GM18505 (cell line): ENCODE results near the gene EHMT2.

Source experiments
- ATAC-seq: cut with Tn5 transposase; IDR thresholded peaks from one replicate; pipeline ENCODE4 v1.9.1; 2021; ENCODE audit not compliant: unreplicated experiment
- POLR2A ChIP-seq: IDR thresholded peaks from 4 replicates; pipeline ENCODE4 v1.6.1; 2011; ENCODE audit warnings: borderline replicate concordance; ENCODE audit not compliant: insufficient read depth, insufficient read length; ENCODE audit errors: extremely low read depth

The EHMT2 gene

DNA sequence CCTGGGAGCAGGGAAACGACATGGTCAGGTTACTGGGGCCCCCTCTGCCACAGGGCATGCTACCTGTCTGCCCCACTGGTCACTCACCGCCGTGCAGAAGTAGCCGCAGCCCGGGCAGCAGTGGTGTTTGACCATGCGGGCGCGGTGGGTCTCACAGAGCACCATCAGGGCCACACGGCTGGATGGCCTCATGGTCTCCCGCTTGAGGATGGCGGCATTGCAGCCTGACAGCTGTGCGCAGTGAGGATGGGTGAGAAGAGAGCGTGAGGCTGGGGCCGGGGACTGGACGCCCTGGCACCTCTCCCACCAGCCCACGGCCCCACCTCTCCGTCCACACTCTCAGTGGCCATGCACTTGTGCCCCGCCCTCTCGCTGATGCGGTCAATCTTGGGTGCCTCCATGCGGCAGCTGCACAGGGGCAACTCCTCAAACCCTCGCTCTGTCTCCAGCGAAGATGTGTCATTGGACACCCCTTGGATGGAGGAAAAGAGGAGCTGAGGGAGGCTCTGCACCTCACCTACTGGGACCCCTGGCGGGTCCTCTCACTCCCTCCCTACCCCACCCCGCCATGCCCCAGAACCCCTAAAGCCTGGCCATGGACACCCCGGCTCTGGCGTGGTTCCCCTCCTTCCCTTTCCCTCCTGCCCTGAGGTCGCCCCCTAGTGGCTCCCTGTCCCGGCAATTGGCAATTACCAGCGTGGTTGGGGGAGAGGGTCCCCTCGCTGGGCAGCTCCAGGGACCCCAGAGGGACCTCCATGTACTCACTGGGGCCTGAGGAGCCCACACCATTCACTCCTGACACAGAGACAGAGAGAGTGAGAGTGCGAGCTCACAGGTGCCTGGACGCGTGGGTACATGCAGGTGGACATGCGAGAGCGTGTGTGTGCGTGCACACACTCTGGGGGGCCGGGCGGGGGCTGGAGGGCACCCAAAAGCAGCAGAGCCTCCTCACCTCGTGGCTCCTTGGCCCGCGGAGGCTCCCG, 8.9 kb downstream of the EHMT2 start:
- ATAC-seq = no peak
- TF ChIP-seq POLR2A = no peak

GRCh38 chr6:31887173-31888007, 10.1 kb downstream of the EHMT2 start:
- TF ChIP-seq POLR2A = no peak
- no peak for ATAC-seq

DNA sequence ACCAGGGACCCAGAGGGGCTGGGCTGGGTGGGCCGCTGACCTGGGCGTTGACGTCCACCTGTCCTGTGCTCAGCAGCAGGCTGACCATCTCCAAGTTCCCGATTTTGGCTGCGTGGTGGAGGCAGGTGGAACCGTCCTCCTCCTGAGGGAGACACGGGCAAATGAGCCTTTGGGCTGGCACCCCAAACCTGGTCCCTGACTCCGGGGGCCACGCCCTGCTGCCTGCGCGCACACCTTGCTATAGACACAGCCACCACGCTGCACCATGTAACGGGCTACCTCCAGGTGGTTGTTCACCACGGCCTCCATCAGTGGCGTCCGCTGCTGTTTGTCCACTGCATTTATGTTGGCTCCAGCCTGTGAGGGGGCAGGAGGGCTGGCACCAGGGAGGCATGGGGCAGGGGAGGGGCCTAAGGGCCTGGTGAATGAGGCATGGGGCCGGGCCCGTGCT, 10.9 kb downstream of the EHMT2 start:
- ATAC-seq = no peak
- TF ChIP-seq POLR2A = no peak

- TF ChIP-seq POLR2A = no peak
- no peak for ATAC-seq
These were observed 12.9 kb downstream of the EHMT2 start for GRCh38 chr6:31884528-31885035.

DNA sequence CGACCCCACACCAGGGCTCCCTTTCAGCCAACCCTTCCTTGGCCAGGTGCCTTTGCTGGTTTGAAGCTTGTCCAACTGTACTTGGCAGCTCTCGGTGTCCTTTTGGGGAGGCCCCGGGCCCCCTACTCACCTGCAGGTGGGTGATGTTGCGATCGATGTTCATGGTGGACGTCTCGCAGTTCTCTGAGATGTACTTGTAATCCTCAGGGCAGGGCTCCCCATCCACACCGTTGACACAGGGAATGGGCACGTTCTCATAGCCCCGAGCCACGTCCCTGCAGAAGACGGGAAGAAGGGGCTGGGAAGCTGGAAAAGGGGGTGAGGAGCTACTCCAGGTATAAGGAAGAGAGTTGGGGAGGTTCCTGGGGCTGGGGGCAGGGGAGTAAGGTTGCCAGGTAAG, 13.8 kb downstream of the EHMT2 start:
- no peak for TF ChIP-seq POLR2A
- no peak for ATAC-seq

DNA sequence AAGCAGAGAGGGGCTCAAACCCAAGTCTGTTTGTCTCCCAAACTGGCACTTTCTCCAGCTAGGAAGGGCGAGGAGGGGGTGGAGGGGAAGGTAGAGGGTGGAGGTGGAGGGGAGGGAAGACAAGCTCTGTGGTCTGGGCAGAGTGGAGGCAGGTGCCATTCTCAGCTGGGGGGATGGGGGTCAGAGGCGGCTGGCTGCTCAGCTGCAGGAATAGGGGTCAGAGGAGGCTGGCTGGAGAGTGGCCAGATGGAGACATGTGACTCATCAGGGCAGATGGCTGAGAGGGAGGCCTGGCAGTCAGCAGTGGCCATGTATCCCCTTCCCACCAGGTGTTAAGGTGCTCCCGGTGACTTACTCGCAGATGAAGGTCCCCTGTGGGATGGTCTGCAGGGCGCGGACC, 15.2 kb downstream of the EHMT2 start:
- no peak for TF ChIP-seq POLR2A

DNA sequence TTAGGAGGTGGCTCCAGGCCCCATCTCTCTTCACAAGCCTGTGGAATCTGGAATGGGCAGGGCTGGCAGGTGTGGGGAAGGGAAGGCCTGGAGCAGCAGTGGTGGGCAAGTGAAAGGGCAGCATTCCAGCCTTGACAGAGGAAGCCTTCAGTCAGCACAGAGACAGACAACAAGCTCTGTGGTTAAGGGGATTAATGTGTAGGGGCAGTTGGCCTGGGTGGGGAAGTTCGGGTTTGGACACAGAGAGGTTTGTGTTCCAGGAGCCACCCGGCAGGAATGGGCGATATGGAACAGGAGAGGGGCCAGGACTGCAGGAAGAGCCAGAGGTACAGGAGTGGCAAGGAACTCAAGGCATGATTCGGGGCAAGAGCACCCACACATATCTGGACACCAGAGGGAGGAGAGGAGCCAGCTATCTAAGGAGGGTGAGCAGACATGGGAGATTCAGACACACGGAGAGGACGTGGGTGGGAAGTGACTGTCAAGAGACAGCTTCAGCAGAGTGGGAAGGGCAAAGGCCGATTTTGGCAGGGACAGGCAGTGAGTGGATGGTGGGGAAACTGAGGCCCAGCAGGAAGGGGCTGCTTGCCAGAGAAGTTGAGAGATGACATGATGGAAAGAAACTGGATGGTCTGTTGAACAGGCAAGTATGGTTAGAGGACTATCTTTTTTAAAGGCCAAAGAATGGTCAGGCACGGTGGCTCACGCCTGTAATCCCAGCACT, 16.2 kb downstream of the EHMT2 start:
- no peak for ATAC-seq
- no peak for TF ChIP-seq POLR2A

More for the DNA sequence above, 15.2 kb downstream of the EHMT2 start:
- ATAC-seq = no peak

DNA sequence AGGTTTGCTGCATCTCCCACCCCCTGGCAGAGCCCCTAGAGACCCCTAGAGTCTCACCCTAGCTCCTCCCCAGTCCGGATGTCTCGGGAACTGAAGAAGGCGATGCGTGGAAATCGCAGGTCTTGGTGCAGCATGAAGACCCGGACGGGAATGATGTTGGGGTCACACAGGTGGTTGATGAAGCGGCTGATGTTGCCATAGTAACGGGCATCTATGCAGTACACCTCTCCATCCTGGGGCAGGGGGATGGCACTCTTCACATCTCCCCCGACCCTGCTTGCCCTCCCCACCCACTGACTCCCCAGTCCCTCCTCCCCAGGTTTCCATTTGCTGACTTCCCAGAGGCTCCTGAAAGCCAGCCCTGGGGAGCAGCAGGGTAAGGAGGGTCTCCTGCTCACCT, 16.9 kb downstream of the EHMT2 start:
- no peak for ATAC-seq
- no peak for TF ChIP-seq POLR2A

DNA sequence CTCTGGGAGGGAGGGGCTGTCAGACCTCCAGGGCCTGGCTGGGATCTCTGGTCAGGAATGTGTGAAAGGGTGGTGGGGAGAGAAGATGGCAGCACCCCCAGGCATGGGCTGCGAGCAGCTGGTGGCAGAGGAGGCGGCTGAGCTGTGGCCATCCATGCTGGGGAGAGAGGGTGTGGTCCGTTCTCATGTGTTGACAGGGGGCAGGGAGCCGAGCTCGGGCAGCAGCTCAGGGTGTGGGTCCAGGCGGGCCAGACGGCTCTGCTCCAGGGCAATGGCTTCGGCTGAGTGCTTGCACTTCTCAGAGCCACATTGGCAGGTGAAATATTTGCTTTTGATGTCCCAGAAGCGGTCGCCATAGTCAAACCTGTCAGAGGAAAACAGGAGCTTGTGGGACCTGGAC, 17.6 kb downstream of the EHMT2 start:
- no peak for ATAC-seq
- no peak for TF ChIP-seq POLR2A

DNA sequence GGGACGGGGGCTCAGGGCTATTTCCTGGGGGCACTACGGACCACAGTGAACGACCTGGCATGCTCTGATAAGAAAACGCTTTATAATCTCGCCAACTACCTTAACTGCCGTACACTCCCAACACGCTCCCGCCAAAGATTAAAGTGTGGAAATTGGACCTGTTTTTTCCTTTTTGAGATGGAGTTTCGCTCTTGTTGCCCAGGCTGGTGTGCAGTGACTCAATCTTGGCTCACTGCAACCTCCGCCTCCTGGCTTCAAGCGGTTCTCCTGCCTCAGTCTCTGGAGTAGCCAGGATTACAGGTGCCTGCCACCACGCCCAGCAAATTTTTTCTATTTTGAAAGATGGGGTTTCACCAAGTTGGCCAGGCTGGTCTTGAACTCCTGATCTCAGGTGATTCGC, 18.4 kb downstream of the EHMT2 start:
- TF ChIP-seq POLR2A = no peak
- ATAC-seq = no peak

DNA sequence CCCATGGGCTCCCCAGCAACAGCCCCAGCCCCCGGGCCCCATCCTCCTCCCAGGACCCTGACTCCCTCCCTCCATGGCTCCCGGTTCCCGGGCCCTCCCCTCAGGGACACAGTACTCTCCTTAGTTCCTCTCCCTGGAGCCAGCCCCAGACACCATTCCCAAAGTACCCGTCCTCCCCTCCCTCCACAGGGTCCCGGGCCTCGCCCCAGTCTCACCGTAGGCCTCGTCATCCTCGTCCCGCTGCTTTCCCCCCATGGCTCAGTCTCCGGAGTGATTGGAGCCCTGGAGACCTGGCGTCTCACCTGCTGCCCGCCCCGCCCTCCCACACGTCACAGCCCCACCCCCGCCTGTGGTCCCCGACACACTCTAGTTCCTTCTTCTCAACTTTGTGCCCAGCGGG, 18.8 kb downstream of the EHMT2 start, which contains the start of gene SLC44A4:
TSS of gene SLC44A4 (minus strand) at position 272 of the 400 bp plus-strand sequence. CDS start at position 255, 17 bp downstream.
- TF ChIP-seq POLR2A = no peak
- ATAC-seq = no peak

- TF ChIP-seq POLR2A = no peak
- ATAC-seq = no peak
These were observed 19.3 kb downstream of the EHMT2 start for GRCh38 chr6:31878222-31878621.
